Cortex of kidney (tissue), 1 donor: ENCODE measurements around the gene ADGB.
"Not testable (repeated sequence)": the region's sequence is repeated elsewhere in the genome, so short reads cannot be mapped to it uniquely, and the experiment has no call there.

Experiments used
- DNase-seq: peaks from one replicate; lab custom pipeline; 2025; lab: John Stamatoyannopoulos, UW

The ADGB gene

DNA sequence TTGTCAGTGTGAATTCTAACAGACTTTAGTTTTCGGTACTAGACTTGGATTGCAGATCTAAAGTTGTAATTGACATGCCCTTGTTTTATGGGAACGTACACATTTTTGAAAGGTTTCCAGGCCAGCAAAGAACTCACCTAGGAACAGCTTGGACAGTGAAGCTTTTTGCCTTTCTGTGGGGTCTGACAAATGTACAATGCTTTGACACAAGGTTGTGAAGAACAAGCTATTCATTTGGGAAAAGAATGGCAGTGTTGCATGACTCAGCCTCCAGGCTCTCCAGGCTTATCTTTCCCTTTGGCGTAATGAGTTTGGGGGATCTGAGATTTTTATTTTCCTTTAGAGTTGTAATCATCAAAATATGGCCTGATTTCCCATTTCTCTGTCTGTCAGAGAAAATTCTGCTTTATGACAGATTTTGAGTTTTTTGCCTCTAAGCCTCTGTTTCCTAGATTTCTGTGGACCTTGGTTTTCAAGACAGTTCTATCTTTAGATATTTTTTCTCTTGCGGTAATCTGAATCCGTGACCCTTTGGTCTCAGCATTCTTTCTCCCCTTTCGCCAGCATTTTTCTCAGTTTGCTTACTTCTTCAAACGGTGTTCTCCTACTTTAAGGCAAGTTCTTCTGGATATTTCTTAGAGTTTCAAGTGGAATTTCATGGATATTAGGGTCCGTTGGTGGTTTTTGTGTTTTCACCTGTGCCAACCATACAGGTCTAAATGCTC is 221.0 kb downstream of the ADGB start:
- DNase-seq, result no peak

DNA sequence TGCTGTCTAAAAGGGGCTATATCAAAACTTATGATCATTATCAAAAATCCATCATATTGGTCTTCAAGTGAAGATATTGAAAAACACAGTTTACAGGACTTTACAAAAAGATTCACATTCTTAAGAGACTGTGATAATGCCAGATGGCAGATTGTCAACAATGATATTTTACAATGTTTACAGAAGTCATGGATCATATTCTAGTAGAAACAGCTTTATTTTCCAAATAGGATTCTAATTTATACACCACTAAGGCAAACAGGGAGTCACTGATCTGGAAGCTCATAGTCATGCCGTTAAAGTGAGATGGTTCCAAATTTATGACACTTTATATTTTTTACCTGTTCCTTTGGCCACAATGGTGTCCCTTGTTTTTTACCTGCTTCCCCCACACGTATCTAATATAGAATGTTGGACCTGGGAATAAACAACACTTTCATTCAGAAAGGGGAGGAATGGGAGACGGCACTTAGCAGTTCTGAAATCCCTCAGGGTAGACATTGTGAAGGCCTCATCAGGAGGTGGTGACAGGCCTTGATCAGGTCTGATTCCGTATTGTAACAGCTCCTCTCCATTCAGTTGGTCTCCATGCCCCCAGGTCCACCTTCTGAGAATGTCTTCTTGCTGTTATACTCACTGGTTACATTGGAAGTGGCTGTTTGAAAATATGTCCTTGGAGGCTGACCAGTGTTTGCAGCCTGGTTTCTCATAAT is 228.6 kb downstream of the ADGB start:
- no peak for DNase-seq

- DNase-seq, result no peak
Measured at GRCh38 chr6:146829792-146830565, 231.2 kb downstream of the ADGB start.

GRCh38 chr6:146833157-146833556 is 234.4 kb downstream of the ADGB start:
- DNase-seq, result no peak

DNA sequence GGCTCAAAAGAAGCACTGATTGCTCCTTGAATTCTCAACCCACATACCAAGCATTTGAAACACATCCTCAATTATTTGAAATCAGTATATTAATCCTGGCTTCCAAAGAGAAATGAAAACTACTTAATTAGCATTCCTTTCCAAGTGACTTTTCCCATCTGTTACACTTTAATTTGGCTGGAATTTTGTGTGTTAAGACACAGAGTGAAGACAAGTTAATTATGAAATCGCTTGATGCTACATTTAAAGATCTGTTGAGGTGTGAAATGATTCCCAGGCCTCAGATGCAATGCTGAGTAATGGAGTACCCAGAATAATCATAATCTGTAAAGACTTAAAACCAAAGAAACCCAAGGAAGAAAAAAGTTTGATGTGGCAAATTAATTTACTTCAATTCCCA is 241.4 kb downstream of the ADGB start:
- no peak for DNase-seq

GRCh38 chr6:146840641-146841040 is 241.9 kb downstream of the ADGB start:
- no peak for DNase-seq

- no peak for DNase-seq
Measured at GRCh38 chr6:146847426-146847825, 248.7 kb downstream of the ADGB start.

GRCh38 chr6:146850238-146850896 is 251.6 kb downstream of the ADGB start:
- no peak for DNase-seq

- no peak for DNase-seq
Measured at GRCh38 chr6:146850981-146851380, 252.2 kb downstream of the ADGB start.

DNA sequence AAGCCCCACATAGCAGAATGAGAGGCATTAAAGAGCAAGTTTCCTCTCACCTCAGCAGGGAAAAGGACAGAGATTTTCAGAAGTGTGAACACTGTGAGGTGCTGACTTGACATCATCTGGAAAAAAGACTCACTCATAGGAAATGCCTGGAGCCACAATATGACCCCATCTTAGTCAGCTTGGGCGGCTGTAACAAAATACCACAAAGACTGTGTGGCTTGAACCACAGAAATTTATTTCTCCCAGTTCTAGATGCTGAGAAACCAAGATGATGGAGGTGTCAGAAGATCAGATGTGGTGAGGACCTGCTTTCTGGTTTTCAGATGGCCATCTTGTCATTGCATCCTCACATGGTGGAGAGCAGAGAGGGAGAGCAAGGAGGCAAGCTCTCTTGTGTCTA is 253.1 kb downstream of the ADGB start:
- DNase-seq, result no peak

- DNase-seq, result not testable (repeated sequence)
Measured at GRCh38 chr6:146854521-146855255, 255.9 kb downstream of the ADGB start.

GRCh38 chr6:146855889-146856288 is 257.1 kb downstream of the ADGB start:
- DNase-seq, result no peak

DNA sequence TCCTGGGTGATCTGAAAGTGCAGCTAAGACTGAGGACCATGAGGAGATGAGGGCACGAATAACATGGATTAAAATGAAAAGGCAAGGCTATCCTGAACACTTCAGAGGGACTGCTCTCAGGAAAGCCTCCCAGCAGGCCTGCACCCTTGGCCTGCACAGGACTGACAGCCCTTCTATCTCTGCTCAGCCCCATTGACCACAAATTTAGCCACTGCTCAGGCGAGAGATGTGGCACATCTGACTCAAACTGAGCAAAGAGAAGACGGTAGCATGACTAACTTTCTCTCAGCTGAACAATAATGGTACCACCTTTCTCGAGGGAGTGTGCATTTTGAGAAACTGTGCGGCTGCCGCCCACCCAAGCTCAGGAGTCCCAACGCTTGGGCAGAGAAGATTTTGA is 257.5 kb downstream of the ADGB start:
- DNase-seq, result no peak

- no peak for DNase-seq
Measured at GRCh38 chr6:146857180-146857979, 258.6 kb downstream of the ADGB start.

GRCh38 chr6:146857980-146858347 is 259.2 kb downstream of the ADGB start:
- DNase-seq, result no peak

DNA sequence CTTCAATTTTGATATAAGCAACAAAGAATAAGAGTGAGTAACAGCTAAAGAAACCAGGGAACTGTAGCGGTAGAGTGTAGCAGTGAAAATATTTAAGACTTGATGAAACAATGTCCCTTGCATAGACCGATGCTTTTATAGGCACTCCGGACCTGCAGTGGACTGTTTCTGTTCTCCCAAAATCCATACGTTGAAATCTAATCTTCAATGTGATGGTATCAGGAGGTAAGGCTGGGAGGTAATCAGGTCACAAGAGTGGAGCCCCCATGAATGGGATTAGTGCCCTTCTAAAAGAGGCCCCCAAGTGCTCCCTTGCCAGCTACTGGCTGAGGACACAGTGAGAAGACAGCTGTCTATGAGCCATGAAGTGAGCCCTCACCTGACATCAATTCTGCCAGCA is 260.4 kb downstream of the ADGB start:
- DNase-seq, result no peak

DNA sequence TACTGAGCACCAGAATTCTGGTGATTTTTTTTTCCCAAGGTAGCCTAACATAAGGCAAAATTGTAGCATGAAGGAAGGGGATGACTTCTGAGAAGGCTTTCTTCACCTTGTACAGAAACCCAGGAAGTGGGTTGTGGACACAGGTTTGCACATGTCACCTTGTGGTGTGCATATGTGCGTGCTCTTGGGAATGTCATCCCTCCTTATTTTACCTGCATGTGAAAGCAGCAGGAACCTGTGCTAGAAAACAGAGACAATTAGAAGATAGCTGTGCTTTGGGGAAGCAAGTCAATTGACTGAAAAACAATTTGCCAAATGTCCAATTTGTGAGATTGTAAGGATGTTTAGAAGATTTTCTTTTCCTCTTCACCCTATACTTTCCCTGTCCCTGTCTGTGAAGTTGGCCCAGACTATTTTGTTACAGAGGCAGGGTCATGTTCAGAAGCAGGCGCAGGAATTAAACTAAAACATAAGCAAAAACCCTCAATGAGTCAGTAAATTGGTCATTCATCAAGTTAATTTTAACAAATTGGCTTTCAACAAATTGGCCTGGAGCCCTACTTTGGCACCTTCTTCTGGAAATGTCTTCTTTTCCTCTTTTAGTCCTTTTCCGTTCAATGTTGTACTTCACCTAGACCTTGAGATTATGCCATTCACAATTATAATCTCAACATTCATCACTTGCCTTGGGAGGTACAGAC is 261.2 kb downstream of the ADGB start:
- DNase-seq, result no peak

DNA sequence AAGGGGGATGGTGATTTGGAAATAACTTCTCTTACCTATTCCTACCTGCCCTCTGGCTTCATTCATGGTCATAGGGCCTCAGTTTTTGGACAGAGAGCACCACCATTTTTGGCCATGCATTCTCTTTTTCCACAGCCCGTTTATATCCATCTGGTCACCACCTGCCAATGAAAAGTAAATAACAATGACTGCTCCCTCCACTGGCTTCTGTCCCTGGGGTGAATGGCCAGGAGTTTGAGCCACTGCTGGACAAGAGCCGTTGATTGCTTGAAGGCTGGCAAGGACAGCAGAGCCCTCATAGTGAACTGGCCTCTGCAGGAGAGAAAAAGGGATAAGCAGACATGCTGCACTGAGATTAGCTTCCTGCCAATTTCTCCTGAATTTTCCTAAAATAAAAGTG is 261.8 kb downstream of the ADGB start:
- DNase-seq, result no peak

GRCh38 chr6:146861029-146861563 is 262.3 kb downstream of the ADGB start:
- no peak for DNase-seq

- DNase-seq, result no peak
Measured at GRCh38 chr6:146861716-146862115, 262.9 kb downstream of the ADGB start.
